ENCODE data around the gene ZNRF4.

Gene ZNRF4

GRCh38 chr19:5443723-5444122 is 11.5 kb upstream of the ZNRF4 start:
- no peak for DNase-seq (ENCODE audit: low read depth)

DNA sequence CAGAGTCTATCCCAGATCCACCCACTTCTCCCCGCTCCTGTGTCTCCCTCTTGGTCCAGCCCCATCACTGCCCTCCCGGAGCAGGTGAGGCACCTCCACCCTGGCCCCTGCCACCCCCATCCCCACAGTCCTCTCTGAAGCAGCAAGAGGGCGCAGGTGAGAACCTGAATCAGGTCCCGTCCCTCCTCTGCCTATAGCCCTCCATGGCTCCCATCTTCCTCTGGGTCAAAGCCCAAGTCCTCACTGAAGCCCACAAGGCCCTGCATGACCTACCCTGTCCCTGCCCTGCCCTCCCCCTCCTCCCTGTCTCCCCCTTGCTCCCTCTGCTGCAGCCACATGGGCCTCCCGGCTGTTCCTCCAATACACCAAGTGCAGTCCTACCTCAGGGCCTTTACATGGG is 10.8 kb upstream of the ZNRF4 start:
- no peak for DNase-seq (ENCODE audit: low read depth)

- no peak for DNase-seq (ENCODE audit: low read depth)
Measured at GRCh38 chr19:5445071-5445470, 10.1 kb upstream of the ZNRF4 start.

GRCh38 chr19:5445561-5446055 is 9.6 kb upstream of the ZNRF4 start:
- DNase-seq (ENCODE audit: low read depth), result no peak

- DNase-seq (ENCODE audit: low read depth), result no peak
Measured at GRCh38 chr19:5447700-5448311, 7.4 kb upstream of the ZNRF4 start.

GRCh38 chr19:5448374-5448773 is 6.8 kb upstream of the ZNRF4 start:
- no peak for DNase-seq (ENCODE audit: low read depth)

- DNase-seq (ENCODE audit: low read depth), result no peak
Measured at GRCh38 chr19:5450482-5451126, 4.6 kb upstream of the ZNRF4 start.

- DNase-seq (ENCODE audit: low read depth), result no peak
Measured at GRCh38 chr19:5451494-5451893, 3.7 kb upstream of the ZNRF4 start.

DNA sequence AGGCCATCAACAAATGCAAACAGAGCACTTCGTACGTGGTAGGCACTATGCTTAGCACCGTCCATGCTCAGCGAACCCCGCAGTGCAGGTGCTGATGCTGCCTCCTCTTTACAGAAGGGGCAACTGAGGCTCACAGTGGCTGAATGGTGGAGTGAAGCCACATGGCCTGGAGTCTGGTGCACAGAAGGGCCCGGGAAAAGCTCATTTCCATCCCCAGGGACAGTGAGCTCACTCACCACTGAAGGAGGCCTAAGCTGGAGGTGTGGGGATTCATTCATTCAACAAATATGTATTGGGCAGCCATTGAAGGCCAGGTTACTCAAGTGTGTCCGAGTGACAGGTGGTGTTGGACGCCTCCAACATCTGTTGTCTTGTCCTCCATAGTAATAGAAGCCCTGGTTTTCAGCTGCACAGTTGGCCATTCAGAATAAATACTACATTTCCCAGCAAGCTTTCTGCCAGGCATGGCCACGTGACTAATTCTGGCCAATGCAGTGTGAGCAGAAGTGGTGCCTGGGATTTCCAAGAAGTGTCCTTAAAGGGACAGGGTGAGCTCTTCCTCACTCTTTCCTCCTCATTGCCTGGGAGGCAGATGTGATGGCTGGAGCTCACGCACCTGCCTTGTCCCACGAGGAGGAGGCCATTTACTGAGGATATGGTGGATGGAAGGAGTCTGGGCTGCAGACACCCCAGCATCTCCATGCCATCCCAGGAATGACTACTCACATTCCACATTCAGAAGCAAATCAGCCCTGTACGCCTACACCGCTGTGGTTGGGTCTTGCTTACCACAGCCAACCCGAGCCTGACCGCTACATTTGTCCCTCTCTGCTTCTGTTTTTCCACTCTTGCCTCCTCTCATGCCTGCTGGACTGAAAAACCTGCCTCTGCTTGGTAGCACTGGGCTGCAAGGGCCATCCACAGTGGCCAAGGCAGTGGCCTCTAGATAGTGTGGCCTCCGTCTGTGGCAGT is 2.3 kb upstream of the ZNRF4 start:
- no peak for DNase-seq (ENCODE audit: low read depth)

- DNase-seq (ENCODE audit: low read depth), result no peak
Measured at GRCh38 chr19:5454743-5455142, 474 bp upstream of the ZNRF4 start.

GRCh38 chr19:5456130-5456840 is 1.1 kb downstream of the ZNRF4 start:
- no peak for DNase-seq (ENCODE audit: low read depth)

DNA sequence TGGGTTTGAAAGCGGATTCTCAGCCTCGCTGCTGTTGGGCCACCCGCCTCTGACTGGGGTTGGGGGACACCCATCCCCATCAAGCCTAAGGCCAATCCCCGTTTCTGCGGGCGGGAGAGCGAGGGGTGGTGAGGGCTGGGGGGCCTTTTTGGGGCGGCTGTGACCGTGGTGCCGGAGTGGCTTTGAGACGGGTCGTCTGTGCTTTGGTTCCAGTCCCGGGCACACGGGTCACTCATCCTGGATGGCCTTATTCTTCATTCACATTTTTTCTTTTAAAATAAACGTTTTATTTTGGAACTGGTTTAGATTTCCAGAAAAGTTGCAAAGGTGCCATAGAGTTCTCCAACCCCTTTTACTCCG is 1.6 kb downstream of the ZNRF4 start:
- DNase-seq (ENCODE audit: low read depth), result no peak

GRCh38 chr19:5457709-5458108 is 2.5 kb downstream of the ZNRF4 start:
- DNase-seq (ENCODE audit: low read depth), result no peak

DNA sequence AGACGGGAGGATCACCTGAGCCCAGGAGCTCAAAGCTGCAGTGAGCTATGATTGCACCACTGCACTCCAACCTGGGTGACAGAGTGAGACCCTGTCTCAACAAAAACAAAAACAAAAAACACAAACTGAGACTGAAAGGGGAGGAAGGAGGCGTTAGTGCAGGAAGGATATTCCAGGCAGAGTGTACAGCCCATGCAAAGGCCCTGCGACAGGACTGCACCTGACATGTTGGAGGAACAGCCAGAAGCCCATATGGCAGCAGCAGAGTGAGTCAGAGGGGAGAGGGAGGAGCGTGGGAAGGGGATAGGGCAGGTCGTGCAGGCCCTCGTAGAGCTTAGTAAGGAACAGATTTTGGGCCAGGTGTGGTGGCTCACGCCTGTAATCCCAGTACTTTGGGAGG is 3.2 kb downstream of the ZNRF4 start:
- no peak for DNase-seq (ENCODE audit: low read depth)

DNA sequence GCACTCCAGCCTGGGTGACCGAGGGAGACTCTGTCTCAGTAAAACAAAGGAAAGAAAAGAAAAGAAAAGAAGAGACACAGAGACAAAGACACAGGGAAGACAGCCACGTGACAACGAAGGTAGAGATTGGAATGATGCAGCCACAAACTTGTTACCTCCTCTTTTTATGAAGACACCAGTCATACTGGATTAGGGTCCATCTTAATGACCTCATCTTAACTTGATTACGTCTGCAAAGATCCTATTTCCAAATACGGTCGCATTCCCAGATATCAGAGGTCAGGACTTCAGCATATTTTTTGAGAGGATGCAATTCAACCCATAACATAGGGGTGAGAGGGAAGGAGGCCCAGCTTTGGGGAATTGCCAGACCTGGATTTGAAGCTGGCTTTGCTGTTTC is 4.1 kb downstream of the ZNRF4 start:
- DNase-seq (ENCODE audit: low read depth), result no peak

DNA sequence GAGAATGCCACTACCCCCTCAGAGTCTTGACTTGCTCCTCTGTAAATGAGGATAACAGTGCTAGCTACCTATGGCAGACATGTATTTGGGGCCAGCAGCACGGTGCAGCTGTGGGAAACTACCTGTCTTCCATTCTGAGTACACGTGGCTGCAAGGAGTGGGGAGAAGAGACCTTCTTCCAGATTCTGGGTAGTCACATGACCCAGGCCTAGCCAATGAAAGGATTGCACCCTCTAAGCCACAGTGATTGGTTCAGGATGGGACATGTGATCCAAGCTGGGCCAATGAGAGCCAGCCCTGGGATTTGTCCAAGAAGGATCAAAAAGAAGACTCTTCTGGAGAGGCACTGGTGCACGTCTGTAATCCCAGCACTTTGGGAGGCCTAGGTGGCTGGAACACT is 5.5 kb downstream of the ZNRF4 start:
- no peak for DNase-seq (ENCODE audit: low read depth)

GRCh38 chr19:5463959-5464358 is 8.7 kb downstream of the ZNRF4 start:
- DNase-seq (ENCODE audit: low read depth), result no peak

GRCh38 chr19:5466072-5466471 is 10.9 kb downstream of the ZNRF4 start:
- no peak for DNase-seq (ENCODE audit: low read depth)

- DNase-seq (ENCODE audit: low read depth), result no peak
Measured at GRCh38 chr19:5466814-5467291, 11.6 kb downstream of the ZNRF4 start.

- no peak for DNase-seq (ENCODE audit: low read depth)
Measured at GRCh38 chr19:5470264-5470671, 15.1 kb downstream of the ZNRF4 start.

DNA sequence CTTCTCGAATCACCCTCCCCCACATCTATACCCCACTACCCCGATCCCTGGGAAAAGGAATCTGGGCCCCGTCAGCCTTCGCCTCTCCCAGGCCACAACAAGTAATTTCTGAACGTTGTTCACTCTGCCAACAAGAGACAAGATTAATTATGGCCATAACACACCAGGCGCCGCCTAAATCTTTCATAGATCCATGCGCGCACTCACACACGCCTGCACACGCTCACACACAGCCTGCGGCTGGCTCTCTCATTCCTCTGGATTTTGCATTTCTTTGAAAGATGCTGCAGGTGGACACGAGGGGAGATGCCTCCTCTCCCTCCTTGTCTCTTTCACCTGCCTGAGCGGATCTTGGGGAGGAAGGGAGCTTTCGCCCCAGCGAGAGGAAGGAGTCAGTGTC is 17.1 kb downstream of the ZNRF4 start:
- no peak for DNase-seq (ENCODE audit: low read depth)

DNA sequence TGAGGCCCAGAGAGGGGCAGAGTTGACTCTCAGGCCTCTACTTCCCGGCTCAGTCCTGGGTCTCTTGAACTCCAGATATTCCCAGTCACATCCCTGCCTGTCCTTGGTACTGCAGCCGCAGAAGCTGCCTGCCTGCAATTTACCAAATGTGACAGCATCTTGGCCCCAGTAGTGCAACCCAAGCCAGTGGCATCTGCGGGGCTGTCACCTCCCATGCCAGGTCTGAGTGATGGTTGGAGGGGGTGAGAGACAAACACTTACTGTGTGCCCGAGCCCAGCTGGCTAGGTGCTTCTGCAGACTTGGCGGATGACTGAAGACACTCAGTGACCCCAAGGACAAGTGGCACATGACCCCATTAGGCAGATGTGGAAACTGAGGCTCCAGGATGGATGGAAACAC is 18.4 kb downstream of the ZNRF4 start:
- DNase-seq (ENCODE audit: low read depth), result no peak
